Measurements from ENCODE around the gene KRT35. TPM values are rescaled to one million over a fixed set of nuclear protein-coding genes. Genes with fewer than 3 reads are reported as not detected.

The KRT35 gene
- total RNA-seq, 2 donors from 2014 or later = not detected

DNA sequence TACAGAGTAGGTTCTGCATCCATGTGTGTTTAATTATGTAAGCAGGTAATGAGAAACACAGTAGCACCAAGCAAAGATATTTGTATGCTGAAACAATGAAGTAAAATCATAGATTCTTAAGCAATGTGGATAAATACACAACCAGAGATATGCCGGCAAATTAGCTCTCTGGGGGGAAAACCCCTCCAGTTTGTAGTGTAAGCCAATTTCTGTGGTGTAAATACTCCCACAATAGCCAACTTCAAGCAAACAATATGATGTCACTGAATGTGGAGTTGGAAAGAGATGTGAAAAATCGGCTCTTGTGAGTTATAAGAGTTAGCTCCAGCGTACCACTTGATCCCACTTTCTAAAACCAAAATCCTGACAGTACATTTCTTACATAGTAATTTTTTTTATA is 36.3 kb downstream of the KRT35 start:
- H3K36me3 Mint-ChIP-seq (ENCODE audit: low read depth) = no peaks in the 10 kb centered on the region
- no peaks in the 10 kb centered on the region for H3K9me3 Mint-ChIP-seq
- Histone ChIP-seq H3K4me3 (ENCODE audit: low read length) (no peak overlapping the region), H3K9ac (ENCODE audit: extremely low read depth, low read length, poor library complexity, severe bottlenecking) (no peak overlapping the region), H3K27ac (ENCODE audit: low read depth, low read length) (no peak overlapping the region), H3K27me3 (ENCODE audit: control insufficient read depth, insufficient read depth, low read length, poor library complexity, severe bottlenecking) (no peaks in the 10 kb centered on the region), H3K36me3 (ENCODE audit: control insufficient read depth, insufficient read depth, low read length) (no peaks in the 10 kb centered on the region), H3K9me3 (ENCODE audit: control insufficient read depth, low read length) (no peaks in the 10 kb centered on the region), H3K4me1 (ENCODE audit: control insufficient read depth, insufficient read depth, low read length) (no peaks in the 10 kb centered on the region)
- no peak overlapping the region for H3K4me3 Mint-ChIP-seq
- no peak for DNase-seq
- no peak overlapping the region for H3K27ac Mint-ChIP-seq
- TF ChIP-seq, protein P1, sequence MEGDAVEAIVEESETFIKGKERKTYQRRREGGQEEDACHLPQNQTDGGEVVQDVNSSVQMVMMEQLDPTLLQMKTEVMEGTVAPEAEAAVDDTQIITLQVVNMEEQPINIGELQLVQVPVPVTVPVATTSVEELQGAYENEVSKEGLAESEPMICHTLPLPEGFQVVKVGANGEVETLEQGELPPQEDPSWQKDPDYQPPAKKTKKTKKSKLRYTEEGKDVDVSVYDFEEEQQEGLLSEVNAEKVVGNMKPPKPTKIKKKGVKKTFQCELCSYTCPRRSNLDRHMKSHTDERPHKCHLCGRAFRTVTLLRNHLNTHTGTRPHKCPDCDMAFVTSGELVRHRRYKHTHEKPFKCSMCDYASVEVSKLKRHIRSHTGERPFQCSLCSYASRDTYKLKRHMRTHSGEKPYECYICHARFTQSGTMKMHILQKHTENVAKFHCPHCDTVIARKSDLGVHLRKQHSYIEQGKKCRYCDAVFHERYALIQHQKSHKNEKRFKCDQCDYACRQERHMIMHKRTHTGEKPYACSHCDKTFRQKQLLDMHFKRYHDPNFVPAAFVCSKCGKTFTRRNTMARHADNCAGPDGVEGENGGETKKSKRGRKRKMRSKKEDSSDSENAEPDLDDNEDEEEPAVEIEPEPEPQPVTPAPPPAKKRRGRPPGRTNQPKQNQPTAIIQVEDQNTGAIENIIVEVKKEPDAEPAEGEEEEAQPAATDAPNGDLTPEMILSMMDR (conservative IDR thresholded peaks at IDR 0.05) = no peak
- H3K27me3 Mint-ChIP-seq (ENCODE audit: insufficient read depth) = peaks cover 13% of the 10 kb centered on the region
- no peaks in the 10 kb centered on the region for H3K4me1 Mint-ChIP-seq
- 76 to 80% methylated on average over 1 to 3 of the region's 3 CpGs for WGBS, 2 experiments (ENCODE audit: insufficient coverage in 1 of 2, insufficient read length in 1 of 2)

DNA sequence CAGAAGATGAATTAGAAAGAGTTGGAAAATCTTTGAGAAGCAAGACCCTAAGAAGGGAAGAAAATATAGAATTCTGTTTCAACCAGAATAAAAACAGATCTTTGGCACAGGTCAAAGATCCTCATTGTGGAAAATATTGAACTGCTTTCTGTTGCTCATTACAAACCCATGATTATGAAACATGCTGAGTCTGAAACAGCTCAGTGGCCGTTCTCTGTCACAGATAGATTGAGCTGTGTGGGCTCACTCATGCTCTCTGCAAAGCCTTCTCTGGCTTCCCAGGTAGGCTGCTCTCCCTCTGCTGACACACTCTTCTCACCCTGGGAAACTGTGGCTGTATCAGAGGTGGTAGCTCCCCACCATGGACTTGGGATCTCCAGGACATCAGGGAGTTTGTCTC is 36.8 kb downstream of the KRT35 start:
- no peaks in the 10 kb centered on the region for H3K27me3 ChIP-seq (ENCODE audit: control insufficient read depth, insufficient read depth, low read length, poor library complexity, severe bottlenecking)

DNA sequence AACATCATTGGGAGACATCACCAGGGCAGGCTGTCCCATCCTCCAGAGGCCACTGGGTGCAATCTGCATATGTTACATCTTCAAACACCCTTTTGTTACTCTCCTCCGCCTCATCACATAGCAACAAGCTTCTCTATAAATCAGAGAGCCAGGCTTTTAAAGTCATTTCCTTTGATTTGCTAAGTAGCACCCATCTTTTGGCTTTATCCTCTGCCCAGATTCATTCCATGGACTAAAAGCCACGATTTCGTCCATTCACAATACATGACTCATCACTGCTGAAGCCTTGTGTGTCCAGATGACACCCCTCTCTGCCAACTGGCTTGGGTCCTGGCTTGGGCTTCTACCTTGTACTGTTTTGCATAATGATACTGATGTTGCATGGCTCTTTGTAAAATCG is 38.2 kb downstream of the KRT35 start:
- Histone ChIP-seq H3K9me3 (ENCODE audit: control insufficient read depth, low read length) (no peaks in the 10 kb centered on the region), H3K4me3 (ENCODE audit: low read length) (no peak overlapping the region), H3K9ac (ENCODE audit: extremely low read depth, low read length, poor library complexity, severe bottlenecking) (no peak overlapping the region), H3K4me1 (ENCODE audit: control insufficient read depth, insufficient read depth, low read length) (no peaks in the 10 kb centered on the region), H3K36me3 (ENCODE audit: control insufficient read depth, insufficient read depth, low read length) (no peaks in the 10 kb centered on the region), H3K27me3 (ENCODE audit: control insufficient read depth, insufficient read depth, low read length, poor library complexity, severe bottlenecking) (no peaks in the 10 kb centered on the region), H3K27ac (ENCODE audit: low read depth, low read length) (no peak overlapping the region)
- no peak overlapping the region for H3K27ac Mint-ChIP-seq
- no peaks in the 10 kb centered on the region for H3K4me1 Mint-ChIP-seq
- H3K36me3 Mint-ChIP-seq (ENCODE audit: low read depth) = no peaks in the 10 kb centered on the region
- TF ChIP-seq, protein P1 (conservative IDR thresholded peaks at IDR 0.05) = no peak
- no peaks in the 10 kb centered on the region for H3K9me3 Mint-ChIP-seq
- 79 to 86% methylated on average over 4 of the region's 4 CpGs for WGBS, 2 experiments (ENCODE audit: insufficient coverage in 1 of 2, insufficient read length in 1 of 2)
- DNase-seq = no peak
- H3K4me3 Mint-ChIP-seq = no peak overlapping the region
- peaks cover 7% of the 10 kb centered on the region for H3K27me3 Mint-ChIP-seq (ENCODE audit: insufficient read depth)

More for the DNA sequence above, 36.8 kb downstream of the KRT35 start:
- Histone ChIP-seq H3K4me1 (ENCODE audit: control insufficient read depth, insufficient read depth, low read length) (no peaks in the 10 kb centered on the region), H3K27ac (ENCODE audit: low read depth, low read length) (no peak overlapping the region), H3K9ac (ENCODE audit: extremely low read depth, low read length, poor library complexity, severe bottlenecking) (no peak overlapping the region), H3K4me3 (ENCODE audit: low read length) (no peak overlapping the region), H3K9me3 (ENCODE audit: control insufficient read depth, low read length) (no peaks in the 10 kb centered on the region), H3K36me3 (ENCODE audit: control insufficient read depth, insufficient read depth, low read length) (no peaks in the 10 kb centered on the region)
- DNase-seq = no peak
- peaks cover 12% of the 10 kb centered on the region for H3K27me3 Mint-ChIP-seq (ENCODE audit: insufficient read depth)
- no peak overlapping the region for H3K27ac Mint-ChIP-seq
- H3K36me3 Mint-ChIP-seq (ENCODE audit: low read depth) = no peaks in the 10 kb centered on the region
- TF ChIP-seq, protein P1 (conservative IDR thresholded peaks at IDR 0.05) = no peak
- 88 to 91% methylated on average over 1 of the region's 1 CpG for WGBS, 2 experiments (ENCODE audit: insufficient coverage in 1 of 2, insufficient read length in 1 of 2)
- H3K4me3 Mint-ChIP-seq = no peak overlapping the region
- H3K4me1 Mint-ChIP-seq = no peaks in the 10 kb centered on the region
- no peaks in the 10 kb centered on the region for H3K9me3 Mint-ChIP-seq
